ENCODE data around the gene LMO7.
A peak's percentile ranks its signal among the peaks of the same experiment; 100 is the strongest.

Gene LMO7

GRCh38 chr13:75690607-75691006, 54.5 kb downstream of the LMO7 start:
- peaks cover 44% of the 10 kb centered on the region for H3K79me1 ChIP-seq (replicated peaks; ENCODE audit: low read length, poor library complexity, severe bottlenecking)

GRCh38 chr13:75691183-75691582, 55.1 kb downstream of the LMO7 start:
- peak; percentile 85 for DNase-seq
- no peak overlapping the region for H3K4ac ChIP-seq (ENCODE audit: low read depth in 1 of 2, low read length in 2 of 2)
- H2AK5ac ChIP-seq (ENCODE audit: low read length, severe bottlenecking): no peak overlapping the region
- no peak overlapping the region for H3K4me3 ChIP-seq (ENCODE audit: insufficient read depth in 1 of 2, low read depth in 1 of 2, low read length in 2 of 2)
- no peak overlapping the region for H3K23ac ChIP-seq (ENCODE audit: low read length in 2 of 2)
- no peak overlapping the region for H2AFZ ChIP-seq (ENCODE audit: low read depth, low read length)
- peak overlapping the region in 1 of 2 experiments; percentile 88 for H3K18ac ChIP-seq (ENCODE audit: low read depth in 1 of 2, low read length in 2 of 2)
- no peaks in the 10 kb centered on the region for H3K27me3 ChIP-seq (ENCODE audit: control insufficient read depth in 1 of 2, insufficient read depth in 1 of 2, low read length in 2 of 2)
- peaks cover 10 to 11% of the 10 kb centered on the region in 2 experiments for H3K36me3 ChIP-seq (ENCODE audit: control insufficient read depth in 1 of 2, insufficient read depth in 2 of 2, low read depth in 1 of 2, low read length in 2 of 2)
- no peak overlapping the region for H3K9ac ChIP-seq (ENCODE audit: low read length)
- H4K8ac ChIP-seq (ENCODE audit: low read length): peak overlapping the region; percentile 57
- H2BK12ac ChIP-seq (ENCODE audit: low read length in 2 of 2): no peak overlapping the region
- H2BK15ac ChIP-seq (ENCODE audit: low read depth, poor library complexity, severe bottlenecking): no peak overlapping the region
- no peak overlapping the region for H4K91ac ChIP-seq (ENCODE audit: low read length)
- 15% methylated on average over 1 of the region's 1 CpG for WGBS
- H3K79me1 ChIP-seq (replicated peaks; ENCODE audit: low read length, poor library complexity, severe bottlenecking): peaks cover 40% of the 10 kb centered on the region
- no peaks in the 10 kb centered on the region for H3K4me1 ChIP-seq (ENCODE audit: control insufficient read depth, insufficient read depth, low read depth, low read length)
- H2BK5ac ChIP-seq (ENCODE audit: low read depth, low read length, poor library complexity, severe bottlenecking): no peak overlapping the region
- no peak overlapping the region for H3K4me2 ChIP-seq (ENCODE audit: low read length, poor library complexity, severe bottlenecking)
- no peak overlapping the region for H3K27ac ChIP-seq (ENCODE audit: low read length, poor library complexity, severe bottlenecking)
- H2BK120ac ChIP-seq (ENCODE audit: low read depth, low read length): no peak overlapping the region
- H3K9me3 ChIP-seq (ENCODE audit: control insufficient read depth, low read length): no peaks in the 10 kb centered on the region
- no peak overlapping the region for H3K14ac ChIP-seq (ENCODE audit: low read length in 2 of 2)

More at GRCh38 chr13:75690607-75691006, 54.5 kb downstream of the LMO7 start:
- Histone ChIP-seq H2BK120ac (ENCODE audit: low read depth, low read length) (no peak overlapping the region), H2BK15ac (ENCODE audit: low read depth, poor library complexity, severe bottlenecking) (no peak overlapping the region), H3K4me3 (ENCODE audit: insufficient read depth in 1 of 2, low read depth in 1 of 2, low read length in 2 of 2) (no peak overlapping the region), H2AK5ac (ENCODE audit: low read length, severe bottlenecking) (no peak overlapping the region), H2AFZ (ENCODE audit: low read depth, low read length) (no peak overlapping the region), H4K91ac (ENCODE audit: low read length) (no peak overlapping the region), H3K27ac (ENCODE audit: low read length, poor library complexity, severe bottlenecking) (no peak overlapping the region), H4K8ac (ENCODE audit: low read length) (no peak overlapping the region), H3K27me3 (ENCODE audit: control insufficient read depth in 1 of 2, insufficient read depth in 1 of 2, low read length in 2 of 2) (no peaks in the 10 kb centered on the region), H3K23ac (ENCODE audit: low read length in 2 of 2) (no peak overlapping the region), H2BK12ac (ENCODE audit: low read length in 2 of 2) (no peak overlapping the region), H3K14ac (ENCODE audit: low read length in 2 of 2) (no peak overlapping the region), H3K4ac (ENCODE audit: low read depth in 1 of 2, low read length in 2 of 2) (no peak overlapping the region), H3K18ac (ENCODE audit: low read depth in 1 of 2, low read length in 2 of 2) (no peak overlapping the region), H3K9ac (ENCODE audit: low read length) (no peak overlapping the region), H3K4me1 (ENCODE audit: control insufficient read depth, insufficient read depth, low read depth, low read length) (no peaks in the 10 kb centered on the region), H3K36me3 (ENCODE audit: control insufficient read depth in 1 of 2, insufficient read depth in 2 of 2, low read depth in 1 of 2, low read length in 2 of 2) (peaks cover 10 to 11% of the 10 kb centered on the region in 2 experiments), H3K9me3 (ENCODE audit: control insufficient read depth, low read length) (no peaks in the 10 kb centered on the region), H3K4me2 (ENCODE audit: low read length, poor library complexity, severe bottlenecking) (no peak overlapping the region), H2BK5ac (ENCODE audit: low read depth, low read length, poor library complexity, severe bottlenecking) (no peak overlapping the region)
- DNase-seq: no peak
- WGBS: 88% methylated on average over 1 of the region's 1 CpG

GRCh38 chr13:75693227-75693626, 57.1 kb downstream of the LMO7 start:
- no peak overlapping the region for H2AK5ac ChIP-seq (ENCODE audit: low read length, severe bottlenecking)
- no peak overlapping the region for H4K8ac ChIP-seq (ENCODE audit: low read length)
- no peak overlapping the region for H2BK120ac ChIP-seq (ENCODE audit: low read depth, low read length)
- H3K36me3 ChIP-seq (ENCODE audit: control insufficient read depth in 1 of 2, insufficient read depth in 2 of 2, low read depth in 1 of 2, low read length in 2 of 2): peaks cover 13 to 16% of the 10 kb centered on the region in 2 experiments
- no peak overlapping the region for H3K4ac ChIP-seq (ENCODE audit: low read depth in 1 of 2, low read length in 2 of 2)
- no peak overlapping the region for H3K23ac ChIP-seq (ENCODE audit: low read length in 2 of 2)
- no peak overlapping the region for H3K9ac ChIP-seq (ENCODE audit: low read length)
- WGBS: no CpG with 5 or more reads among the region's 2 CpGs
- H3K27ac ChIP-seq (ENCODE audit: low read length, poor library complexity, severe bottlenecking): no peak overlapping the region
- no peak overlapping the region for H2BK5ac ChIP-seq (ENCODE audit: low read depth, low read length, poor library complexity, severe bottlenecking)
- H3K79me1 ChIP-seq (replicated peaks; ENCODE audit: low read length, poor library complexity, severe bottlenecking): peaks cover 43% of the 10 kb centered on the region
- H3K4me3 ChIP-seq (ENCODE audit: insufficient read depth in 1 of 2, low read depth in 1 of 2, low read length in 2 of 2): no peak overlapping the region
- no peak overlapping the region for H3K18ac ChIP-seq (ENCODE audit: low read depth in 1 of 2, low read length in 2 of 2)
- no peak overlapping the region for H3K4me2 ChIP-seq (ENCODE audit: low read length, poor library complexity, severe bottlenecking)
- no peak for DNase-seq
- H2BK12ac ChIP-seq (ENCODE audit: low read length in 2 of 2): no peak overlapping the region
- no peak overlapping the region for H4K91ac ChIP-seq (ENCODE audit: low read length)
- no peak overlapping the region for H3K14ac ChIP-seq (ENCODE audit: low read length in 2 of 2)
- H2AFZ ChIP-seq (ENCODE audit: low read depth, low read length): no peak overlapping the region
- no peaks in the 10 kb centered on the region for H3K9me3 ChIP-seq (ENCODE audit: control insufficient read depth, low read length)
- H2BK15ac ChIP-seq (ENCODE audit: low read depth, poor library complexity, severe bottlenecking): no peak overlapping the region
- no peaks in the 10 kb centered on the region for H3K27me3 ChIP-seq (ENCODE audit: control insufficient read depth in 1 of 2, insufficient read depth in 1 of 2, low read length in 2 of 2)
- H3K4me1 ChIP-seq (ENCODE audit: control insufficient read depth, insufficient read depth, low read depth, low read length): no peaks in the 10 kb centered on the region

- Histone ChIP-seq H3K4ac (ENCODE audit: low read depth in 1 of 2, low read length in 2 of 2) (peak overlapping the region in 1 of 2 experiments; percentile 52), H3K4me3 (ENCODE audit: insufficient read depth in 1 of 2, low read depth in 1 of 2, low read length in 2 of 2) (no peak overlapping the region), H3K27ac (ENCODE audit: low read length, poor library complexity, severe bottlenecking) (no peak overlapping the region), H2BK120ac (ENCODE audit: low read depth, low read length) (no peak overlapping the region), H4K91ac (ENCODE audit: low read length) (no peak overlapping the region), H3K79me1 (replicated peaks; ENCODE audit: low read length, poor library complexity, severe bottlenecking) (peaks cover 42% of the 10 kb centered on the region), H2BK15ac (ENCODE audit: low read depth, poor library complexity, severe bottlenecking) (no peak overlapping the region), H3K27me3 (ENCODE audit: control insufficient read depth in 1 of 2, insufficient read depth in 1 of 2, low read length in 2 of 2) (no peaks in the 10 kb centered on the region), H3K4me1 (ENCODE audit: control insufficient read depth, insufficient read depth, low read depth, low read length) (no peaks in the 10 kb centered on the region), H3K14ac (ENCODE audit: low read length in 2 of 2) (no peak overlapping the region), H3K9me3 (ENCODE audit: control insufficient read depth, low read length) (no peaks in the 10 kb centered on the region), H4K8ac (ENCODE audit: low read length) (peak overlapping the region; percentile 12), H3K18ac (ENCODE audit: low read depth in 1 of 2, low read length in 2 of 2) (peak overlapping the region; percentile 29 to 57), H2AFZ (ENCODE audit: low read depth, low read length) (no peak overlapping the region), H3K4me2 (ENCODE audit: low read length, poor library complexity, severe bottlenecking) (no peak overlapping the region), H3K9ac (ENCODE audit: low read length) (peak overlapping the region; percentile 40), H2BK12ac (ENCODE audit: low read length in 2 of 2) (no peak overlapping the region), H2AK5ac (ENCODE audit: low read length, severe bottlenecking) (no peak overlapping the region), H3K36me3 (ENCODE audit: control insufficient read depth in 1 of 2, insufficient read depth in 2 of 2, low read depth in 1 of 2, low read length in 2 of 2) (peaks cover 12 to 17% of the 10 kb centered on the region in 2 experiments), H2BK5ac (ENCODE audit: low read depth, low read length, poor library complexity, severe bottlenecking) (peak overlapping the region; percentile 20), H3K23ac (ENCODE audit: low read length in 2 of 2) (no peak overlapping the region)
- no peak for DNase-seq
- WGBS: 92% methylated on average over 8 of the region's 8 CpGs
These were observed 58.6 kb downstream of the LMO7 start for GRCh38 chr13:75694722-75695121.
